ENCODE results near the gene LOXL1.

- TF ChIP-seq CTCF (optimal IDR thresholded peaks at IDR 0.05 in 1 of 3, IDR thresholded peaks at IDR 0.05 in 1 of 3, conservative IDR thresholded peaks at IDR 0.05 in 1 of 3; ENCODE audit: extremely low read depth in 1 of 3, insufficient read depth in 2 of 3, low read length in 3 of 3) (no peak), EZH2 (IDR thresholded peaks at IDR 0.05; ENCODE audit: low read length) (no peak)
These were observed 25.0 kb upstream of the LOXL1 start for GRCh38 chr15:73901126-73901810.

Data from keratinocyte (primary cell).